Endodermal cell (in vitro differentiated cells): ENCODE measurements around the gene CXXC5. TPM values are rescaled to one million over a fixed set of nuclear protein-coding genes. Genes with fewer than 3 reads are reported as not detected.

Source experiments
- DNase-seq: peaks from one replicate; pipeline ENCODE4 v3.0.0-alpha.2; 2017
- H3K27ac ChIP-seq: 2 replicates; pipeline ENCODE4 v1.5.1; 2013; ENCODE audit warnings: mild to moderate bottlenecking, low read depth, low read length, moderate library complexity
- H3K27me3 ChIP-seq: 2 replicates; pipeline ENCODE4 v1.6.1; 2013; ENCODE audit warnings: mild to moderate bottlenecking, low read length, moderate library complexity; ENCODE audit not compliant: insufficient read depth, control insufficient read depth, poor library complexity, severe bottlenecking
- H3K36me3 ChIP-seq: 2 replicates; pipeline ENCODE4 v1.7.0; 2013; ENCODE audit warnings: mild to moderate bottlenecking, low read length, moderate library complexity; ENCODE audit not compliant: control insufficient read depth, insufficient read depth
- H3K4me1 ChIP-seq: one replicate; pipeline ENCODE4 v1.7.0; 2013; ENCODE audit warnings: low read length; ENCODE audit not compliant: control insufficient read depth, insufficient read depth
- H3K4me3 ChIP-seq: 2 replicates; pipeline ENCODE4 v1.5.1; 2013; ENCODE audit warnings: mild to moderate bottlenecking, low read length, moderate library complexity
- H3K9ac ChIP-seq: 2 replicates; pipeline ENCODE4 v1.6.1; 2013; ENCODE audit warnings: mild to moderate bottlenecking, low read length, moderate library complexity; ENCODE audit not compliant: poor library complexity, severe bottlenecking; ENCODE audit errors: extremely low read depth
- H3K9me3 ChIP-seq: 2 replicates; pipeline ENCODE4 v1.6.1; 2013; ENCODE audit warnings: mild to moderate bottlenecking, low read length, moderate library complexity; ENCODE audit not compliant: control insufficient read depth
- H3K27ac Mint-ChIP-seq: 2 replicates; pipeline ENCODE4 v1.8.0; 2020; ENCODE audit warnings: mixed read lengths
- H3K27me3 Mint-ChIP-seq: 2 replicates; pipeline ENCODE4 v1.8.0; 2021; ENCODE audit warnings: mild to moderate bottlenecking, mixed read lengths; ENCODE audit not compliant: insufficient read depth
- H3K36me3 Mint-ChIP-seq: 2 replicates; pipeline ENCODE4 v1.8.0; 2020; ENCODE audit warnings: low read depth, mixed read lengths
- H3K4me1 Mint-ChIP-seq: 2 replicates; pipeline ENCODE4 v1.8.0; 2020; ENCODE audit warnings: mixed read lengths
- H3K4me3 Mint-ChIP-seq: 2 replicates; pipeline ENCODE4 v1.8.0; 2020; ENCODE audit warnings: mild to moderate bottlenecking, moderate library complexity, mixed read lengths
- H3K9me3 Mint-ChIP-seq: 2 replicates; pipeline ENCODE4 v1.8.0; 2020; ENCODE audit warnings: mild to moderate bottlenecking, mixed read lengths
- WGBS, 2 experiments: methylation state at CpG; one replicate each; pipeline versions ENCODE4 v1.1.5 to v1.1.7; 2013; ENCODE audit warnings: missing lambda C conversion rate in 2 of 2, mixed read lengths in 1 of 2; ENCODE audit not compliant: insufficient coverage in 1 of 2, insufficient read length in 1 of 2; 5-methylcytosine and 5-hydroxymethylcytosine counted together
- total RNA-seq, 2 donors: library from RNA; stranded (reverse); fragmentation: NEBNext Ultra II Directional in 1 of 2; extraction: Animal tissue kit (Norgen Biotek cat#: 25700) in 1 of 2; gene quantifications; 2 replicates in 1 of 2; 3 replicates in 1 of 2; pipeline ENCODE4 v1.2.1, GENCODE V29; 2021
- TF ChIP-seq, protein P1 (sequence below): fragments of 200-600 bp; sonication (generic); conservative IDR thresholded peaks from 2 replicates; pipeline ENCODE4 v1.5.0; 2021; ENCODE audit warnings: antibody characterized with exemption, mild to moderate bottlenecking

The CXXC5 gene
- total RNA-seq, 2 donors from 2014 or later: 50.5 to 67.9 TPM

DNA sequence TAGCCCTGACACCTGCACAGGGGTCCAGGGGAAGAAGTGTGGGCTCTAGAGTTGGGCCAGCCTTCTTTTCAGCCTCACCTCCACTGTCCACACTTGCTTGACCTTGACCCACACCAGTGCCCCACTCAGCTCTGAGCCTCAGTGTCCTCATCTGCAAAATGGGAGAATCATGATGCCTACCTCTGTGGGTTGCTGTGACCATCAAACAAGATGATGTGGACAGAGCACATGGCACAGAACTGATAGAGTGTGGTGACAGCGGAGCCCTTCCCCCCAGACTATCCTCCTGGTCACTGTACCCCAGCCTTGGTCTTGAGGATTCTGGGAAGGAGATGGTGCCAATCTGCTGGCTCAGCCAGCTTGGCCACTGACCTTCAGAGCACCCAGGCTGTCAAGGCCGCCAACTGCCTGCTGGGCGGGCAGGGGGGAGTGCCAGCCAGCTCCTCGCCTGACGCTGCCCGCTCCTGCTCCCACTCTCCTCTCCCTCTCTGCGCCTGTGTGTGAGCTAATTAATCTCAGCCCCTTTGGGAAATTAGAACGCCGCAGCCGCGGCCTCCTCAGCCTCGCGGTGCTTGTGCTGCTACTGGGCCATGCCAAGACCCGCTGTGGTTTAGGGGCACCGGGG lies 16.7 kb downstream of the CXXC5 start:
- Mint-ChIP-seq H3K4me3 (no peak overlapping the region), H3K36me3 (no peaks in the 10 kb centered on the region)
- peaks cover 5% of the 10 kb centered on the region for H3K4me1 ChIP-seq

DNA sequence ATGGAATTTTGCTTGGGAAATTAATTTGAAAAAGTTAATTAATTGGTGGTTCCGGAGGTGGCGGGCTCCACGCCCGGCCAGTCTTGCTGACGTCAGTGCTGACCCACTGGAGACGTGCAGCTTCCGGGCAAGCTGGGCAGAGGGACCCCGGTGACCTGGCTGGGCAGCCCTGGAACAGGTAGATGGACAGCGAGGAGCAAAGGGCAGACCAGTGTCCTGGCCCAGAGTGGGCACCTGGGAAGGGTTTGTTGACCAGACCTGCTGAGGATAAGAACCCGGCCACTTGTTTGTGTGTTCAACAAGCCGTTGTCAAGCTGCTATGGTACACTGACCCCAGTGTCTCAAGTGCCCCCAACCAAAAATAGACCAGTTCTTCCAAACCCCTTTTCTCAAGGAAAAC lies 17.5 kb downstream of the CXXC5 start:
- Mint-ChIP-seq H3K9me3 (no peaks in the 10 kb centered on the region), H3K4me3 (no peak overlapping the region), H3K36me3 (peaks cover 4% of the 10 kb centered on the region), H3K27ac (no peak overlapping the region), H3K4me1 (peaks cover 35% of the 10 kb centered on the region), H3K27me3 (no peaks in the 10 kb centered on the region)
- H3K9ac ChIP-seq: no peak overlapping the region
- H3K36me3 ChIP-seq: no peaks in the 10 kb centered on the region
- no peaks in the 10 kb centered on the region for H3K9me3 ChIP-seq
- H3K4me1 ChIP-seq: no peaks in the 10 kb centered on the region
- TF ChIP-seq, protein P1, sequence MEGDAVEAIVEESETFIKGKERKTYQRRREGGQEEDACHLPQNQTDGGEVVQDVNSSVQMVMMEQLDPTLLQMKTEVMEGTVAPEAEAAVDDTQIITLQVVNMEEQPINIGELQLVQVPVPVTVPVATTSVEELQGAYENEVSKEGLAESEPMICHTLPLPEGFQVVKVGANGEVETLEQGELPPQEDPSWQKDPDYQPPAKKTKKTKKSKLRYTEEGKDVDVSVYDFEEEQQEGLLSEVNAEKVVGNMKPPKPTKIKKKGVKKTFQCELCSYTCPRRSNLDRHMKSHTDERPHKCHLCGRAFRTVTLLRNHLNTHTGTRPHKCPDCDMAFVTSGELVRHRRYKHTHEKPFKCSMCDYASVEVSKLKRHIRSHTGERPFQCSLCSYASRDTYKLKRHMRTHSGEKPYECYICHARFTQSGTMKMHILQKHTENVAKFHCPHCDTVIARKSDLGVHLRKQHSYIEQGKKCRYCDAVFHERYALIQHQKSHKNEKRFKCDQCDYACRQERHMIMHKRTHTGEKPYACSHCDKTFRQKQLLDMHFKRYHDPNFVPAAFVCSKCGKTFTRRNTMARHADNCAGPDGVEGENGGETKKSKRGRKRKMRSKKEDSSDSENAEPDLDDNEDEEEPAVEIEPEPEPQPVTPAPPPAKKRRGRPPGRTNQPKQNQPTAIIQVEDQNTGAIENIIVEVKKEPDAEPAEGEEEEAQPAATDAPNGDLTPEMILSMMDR: no peak
- 95 to 98% methylated on average over 11 of the region's 11 CpGs for WGBS, 2 experiments
- H3K27ac ChIP-seq: no peak overlapping the region
- no peaks in the 10 kb centered on the region for H3K27me3 ChIP-seq
- no peak overlapping the region for H3K4me3 ChIP-seq
- no peak for DNase-seq

More for the DNA sequence above, 16.7 kb downstream of the CXXC5 start:
- H3K27me3 Mint-ChIP-seq: no peaks in the 10 kb centered on the region
- WGBS, 2 experiments: 96 to 100% methylated on average over 5 to 15 of the region's 15 CpGs
- no peak overlapping the region for H3K4me3 ChIP-seq
- H3K9ac ChIP-seq: no peak overlapping the region
- no peaks in the 10 kb centered on the region for H3K9me3 Mint-ChIP-seq
- TF ChIP-seq, protein P1: no peak
- no peaks in the 10 kb centered on the region for H3K36me3 ChIP-seq
- H3K27me3 ChIP-seq: no peaks in the 10 kb centered on the region
- no peak for DNase-seq
- no peak overlapping the region for H3K27ac Mint-ChIP-seq
- H3K27ac ChIP-seq: no peak overlapping the region
- no peaks in the 10 kb centered on the region for H3K9me3 ChIP-seq
- H3K4me1 Mint-ChIP-seq: peaks cover 33% of the 10 kb centered on the region

DNA sequence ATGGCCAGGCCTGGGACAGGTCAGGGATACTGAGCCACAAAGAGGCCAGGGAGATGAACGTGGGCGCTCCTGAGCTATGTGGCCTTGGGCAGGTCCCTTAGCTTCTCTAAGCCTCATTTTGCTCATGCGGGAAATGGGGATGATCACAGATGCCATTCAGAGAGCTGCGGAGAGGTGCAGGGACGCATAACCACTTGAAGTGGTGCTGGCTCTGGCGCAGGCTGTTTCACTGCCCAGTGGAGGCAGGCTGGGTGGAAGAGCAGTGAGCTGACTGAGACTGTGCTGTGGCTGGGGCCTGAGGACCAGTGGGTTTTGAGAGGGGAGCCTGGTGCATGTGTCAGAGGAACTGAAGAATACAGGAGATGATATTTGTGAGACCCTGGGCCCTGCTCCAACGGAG lies 18.4 kb downstream of the CXXC5 start:
- WGBS, 2 experiments: 91 to 100% methylated on average over 4 to 7 of the region's 7 CpGs
- H3K4me1 ChIP-seq: no peaks in the 10 kb centered on the region
- Mint-ChIP-seq H3K27ac (peak overlapping the region; percentile 46), H3K27me3 (no peaks in the 10 kb centered on the region), H3K4me3 (no peak overlapping the region), H3K9me3 (no peaks in the 10 kb centered on the region), H3K4me1 (peaks cover 38% of the 10 kb centered on the region), H3K36me3 (peaks cover 5% of the 10 kb centered on the region)
- TF ChIP-seq, protein P1: no peak
- no peak overlapping the region for H3K4me3 ChIP-seq
- no peak overlapping the region for H3K9ac ChIP-seq
- peak overlapping the region; percentile 34 for H3K27ac ChIP-seq
- H3K36me3 ChIP-seq: no peaks in the 10 kb centered on the region
- no peaks in the 10 kb centered on the region for H3K27me3 ChIP-seq
- DNase-seq: no peak
- no peaks in the 10 kb centered on the region for H3K9me3 ChIP-seq
